Cerebellar cortex (tissue), 1 donor: Measurements from ENCODE around the gene C10orf53.

ENCODE experiments used
- DNase-seq: peaks from one replicate; pipeline ENCODE4 v3.0.0-alpha.2; 2015; ENCODE audit warnings: low spot score

The C10orf53 gene

GRCh38 chr10:49737474-49738201 is 58.2 kb downstream of the C10orf53 start:
- no peak for DNase-seq

GRCh38 chr10:49738616-49739360 is 59.3 kb downstream of the C10orf53 start:
- DNase-seq = peak; percentile 62

DNA sequence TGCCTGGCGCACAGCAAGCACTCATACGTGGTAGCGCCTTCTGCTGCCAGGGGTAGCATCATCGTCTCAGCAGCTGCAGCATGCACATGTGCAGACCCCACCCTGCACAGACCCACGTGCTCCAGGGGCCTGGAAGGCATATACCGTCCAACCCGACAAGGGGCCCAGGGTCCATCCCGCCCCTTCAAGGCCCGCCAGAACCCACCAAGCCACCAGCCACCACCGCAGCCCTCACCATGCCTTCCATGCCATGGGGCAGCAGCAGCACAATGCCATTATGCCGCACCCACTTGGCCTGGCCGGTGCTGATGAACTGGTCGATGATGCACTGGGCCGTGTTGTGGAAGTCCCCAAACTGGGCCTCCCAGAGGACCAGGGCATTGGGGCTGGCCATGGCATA is 60.0 kb downstream of the C10orf53 start:
- no peak for DNase-seq

DNA sequence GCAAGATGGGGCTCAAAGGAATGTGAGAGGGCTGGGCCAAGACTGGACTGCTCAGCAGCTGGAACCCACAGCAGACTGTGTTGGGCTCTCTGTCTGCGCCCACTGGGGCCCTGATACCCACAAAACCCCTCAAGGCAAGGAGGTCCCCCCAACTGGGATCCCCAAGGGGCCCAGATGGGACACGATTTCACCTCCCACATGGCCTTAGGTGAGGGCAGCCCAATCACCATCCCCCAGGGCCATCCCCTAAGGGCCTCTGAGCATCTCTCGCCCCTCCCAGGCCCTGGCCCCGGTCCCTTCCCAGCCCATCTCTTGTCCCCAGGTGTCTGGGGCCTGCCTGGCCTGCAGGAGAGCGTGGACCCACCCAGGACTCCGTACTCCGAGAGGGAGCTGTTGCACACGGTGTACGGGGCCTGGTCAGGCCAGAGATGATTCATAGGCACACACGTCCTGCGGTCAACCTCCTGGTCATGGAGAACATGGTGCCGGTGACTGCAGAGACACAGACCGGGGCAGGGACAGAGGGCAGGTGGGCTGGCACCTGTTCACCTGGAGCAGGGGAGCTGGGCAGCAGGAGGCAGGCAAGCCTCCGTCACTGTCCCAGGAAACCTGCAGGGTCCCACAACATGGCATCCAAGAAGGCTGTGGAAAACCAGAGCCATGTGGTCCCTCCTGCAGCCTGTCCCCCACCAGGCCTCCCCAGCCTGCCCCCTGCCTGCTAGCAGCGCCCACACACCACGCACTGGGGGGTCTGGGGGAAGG is 61.1 kb downstream of the C10orf53 start:
- no peak for DNase-seq

- DNase-seq = peak; percentile 28
Measured at GRCh38 chr10:49741108-49741995, 61.9 kb downstream of the C10orf53 start.

GRCh38 chr10:49742683-49743463 is 63.4 kb downstream of the C10orf53 start:
- DNase-seq = no peak

GRCh38 chr10:49743464-49744075 is 64.1 kb downstream of the C10orf53 start:
- no peak for DNase-seq

- no peak for DNase-seq
Measured at GRCh38 chr10:49744091-49744685, 64.7 kb downstream of the C10orf53 start.

DNA sequence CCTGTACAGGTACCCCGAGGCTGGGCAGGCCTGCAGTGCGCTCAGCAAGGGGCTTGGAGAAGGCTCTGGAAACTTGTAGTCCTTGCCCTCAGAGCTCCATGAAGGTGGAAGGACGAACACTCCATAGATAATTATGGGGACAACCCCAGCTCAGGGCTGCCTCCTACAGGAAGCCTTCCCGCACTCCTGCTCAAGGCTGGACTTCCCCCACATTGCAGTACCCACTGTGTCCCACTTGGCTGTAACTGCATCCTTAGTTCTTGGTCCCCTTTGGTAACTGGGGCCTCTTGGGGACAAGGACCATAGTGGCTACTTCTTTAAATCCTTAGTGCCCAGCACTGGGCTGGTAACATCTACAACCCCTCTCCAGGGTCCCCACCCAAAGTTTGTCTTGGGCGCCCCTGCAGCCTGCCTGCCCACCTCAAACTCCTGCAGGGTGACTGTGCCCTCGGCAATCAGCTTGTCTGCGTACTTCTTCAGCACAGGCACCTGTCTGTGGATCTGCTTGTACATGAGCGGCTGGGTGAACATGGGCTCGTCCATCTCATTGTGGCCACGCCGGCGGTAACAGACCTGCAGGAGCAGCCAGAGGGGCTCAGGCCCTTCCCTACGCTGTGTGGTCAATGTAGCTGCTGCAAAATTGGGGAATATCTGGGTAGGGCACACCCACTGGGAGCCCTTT is 65.6 kb downstream of the C10orf53 start:
- DNase-seq = no peak

- no peak for DNase-seq
Measured at GRCh38 chr10:49745756-49746155, 66.3 kb downstream of the C10orf53 start.

- DNase-seq = no peak
Measured at GRCh38 chr10:49746626-49747302, 67.3 kb downstream of the C10orf53 start.
